ENCODE measurements around the gene RHOC.

The RHOC gene

DNA sequence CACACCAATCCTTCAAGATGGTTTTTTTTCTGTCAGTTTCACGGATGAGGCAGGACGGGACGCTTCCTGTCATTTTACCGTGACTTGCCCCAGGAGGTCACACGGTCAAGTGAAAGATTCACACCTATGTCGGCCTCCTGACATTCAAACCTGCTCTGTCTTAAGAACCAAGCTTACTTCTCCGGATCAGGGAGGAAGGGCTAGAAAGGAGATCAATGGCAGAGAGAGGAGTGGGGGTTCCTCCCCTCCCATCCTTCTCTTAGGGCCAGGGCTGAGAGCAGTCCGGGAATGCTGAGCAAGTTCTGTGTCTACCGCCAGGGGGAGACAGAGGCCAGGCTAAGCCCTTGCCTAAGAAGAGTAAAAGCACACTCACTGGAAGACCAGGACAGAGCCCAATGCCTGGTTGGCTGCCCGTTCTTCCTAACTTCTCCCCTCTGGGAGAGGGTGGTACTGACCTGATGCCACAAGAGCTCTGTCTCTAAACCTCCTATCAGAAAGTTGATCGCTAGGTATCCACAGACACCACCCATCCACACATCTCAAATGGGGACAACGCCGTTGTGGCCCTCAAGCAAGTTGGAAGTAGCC, 9.3 kb upstream of the RHOC start:
- DNase-seq, result peak; percentile 84 to 87

DNA sequence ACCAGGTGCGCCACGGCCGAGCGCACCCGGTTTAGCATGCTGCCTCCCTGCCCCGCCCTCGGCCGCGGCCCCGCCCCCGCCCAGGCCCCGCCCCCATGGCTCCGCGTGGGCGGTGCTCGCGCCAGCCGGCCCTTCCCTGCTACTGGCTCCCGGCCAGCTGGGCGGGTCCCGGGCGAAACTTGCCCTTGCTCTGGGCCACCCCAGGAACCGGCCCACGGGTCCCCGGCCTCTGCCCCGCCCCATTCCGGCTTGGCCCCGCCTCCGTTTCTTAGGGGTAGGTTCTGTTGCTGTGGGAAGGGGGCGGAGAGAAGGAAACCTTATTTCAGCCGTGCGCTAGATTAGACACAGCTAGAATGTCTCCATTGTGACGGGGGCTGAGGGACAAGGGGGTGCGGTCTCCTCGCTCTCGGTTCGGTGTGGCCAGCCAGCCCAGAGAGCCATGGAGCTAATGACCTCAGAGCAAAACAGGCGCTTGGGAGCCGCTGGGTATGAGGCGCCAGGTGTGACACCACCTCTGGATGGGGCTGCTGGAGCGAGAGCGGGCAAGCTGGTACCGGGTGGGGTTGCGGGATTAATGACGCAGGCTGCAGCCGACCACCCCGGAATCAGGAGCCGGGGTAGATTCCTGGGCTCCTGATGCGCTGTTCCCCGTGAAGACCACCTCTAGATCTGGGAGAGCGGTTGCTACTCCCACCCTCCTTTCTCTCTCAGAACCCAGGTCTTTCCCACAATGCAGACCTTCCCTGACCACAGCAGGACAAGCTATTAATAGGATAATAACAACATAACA, 8.5 kb upstream of the RHOC start, which contains the start of gene PPM1J:
Gene PPM1J (minus strand): TSS at position 69 of the 790 bp plus-strand sequence. CDS start 31 bp downstream, at position 38.
- peak; percentile 95 to 98 for DNase-seq

DNA sequence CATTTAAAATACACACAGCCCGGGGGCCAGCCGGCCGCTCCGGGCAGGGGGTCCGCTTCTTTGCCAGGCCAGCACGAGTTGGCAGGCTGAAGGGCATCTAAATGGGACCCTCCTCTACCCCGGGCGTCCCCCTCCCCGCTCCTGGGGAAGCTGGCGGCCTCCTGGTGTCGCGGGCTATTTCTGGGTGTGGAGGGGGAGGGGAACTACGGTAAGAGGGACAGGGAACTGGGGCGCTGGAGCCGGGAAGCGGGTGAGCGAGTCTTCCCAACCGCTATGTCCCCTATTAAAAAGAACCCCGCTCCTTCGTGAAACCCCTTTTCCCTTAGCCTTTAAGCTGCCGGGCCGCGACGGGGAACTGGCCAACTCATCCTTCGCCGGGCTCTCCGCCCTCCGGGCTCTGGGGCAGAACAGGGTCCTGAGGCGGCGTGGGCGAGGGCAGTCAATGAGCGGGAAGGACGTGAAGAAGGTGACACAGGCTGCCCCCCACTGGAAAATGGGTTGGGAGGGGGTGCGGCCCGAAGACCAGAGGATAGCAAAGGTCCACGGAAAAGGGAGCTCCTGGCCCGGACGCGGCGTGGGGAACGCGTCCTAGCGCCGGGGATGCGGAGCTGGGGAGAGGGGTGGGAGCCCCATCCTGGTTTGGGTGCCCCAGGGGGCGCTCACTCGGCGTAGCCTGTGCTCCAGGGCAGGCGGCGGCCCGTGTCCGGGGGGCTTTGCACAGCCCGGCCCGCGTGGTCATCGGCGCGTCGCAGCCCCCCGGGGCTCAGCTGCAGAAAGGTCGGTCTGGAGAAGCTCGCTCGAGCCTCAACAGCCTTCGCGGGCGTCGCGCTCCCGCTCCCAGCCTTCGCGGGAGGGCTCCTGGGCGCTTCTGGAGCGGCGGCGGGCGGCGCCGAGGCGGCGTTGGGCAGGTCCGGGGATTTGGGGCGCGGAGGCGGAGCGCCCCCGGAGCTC, 7.7 kb upstream of the RHOC start:
- peak in 1 of 2 donors; percentile 27 for DNase-seq

DNA sequence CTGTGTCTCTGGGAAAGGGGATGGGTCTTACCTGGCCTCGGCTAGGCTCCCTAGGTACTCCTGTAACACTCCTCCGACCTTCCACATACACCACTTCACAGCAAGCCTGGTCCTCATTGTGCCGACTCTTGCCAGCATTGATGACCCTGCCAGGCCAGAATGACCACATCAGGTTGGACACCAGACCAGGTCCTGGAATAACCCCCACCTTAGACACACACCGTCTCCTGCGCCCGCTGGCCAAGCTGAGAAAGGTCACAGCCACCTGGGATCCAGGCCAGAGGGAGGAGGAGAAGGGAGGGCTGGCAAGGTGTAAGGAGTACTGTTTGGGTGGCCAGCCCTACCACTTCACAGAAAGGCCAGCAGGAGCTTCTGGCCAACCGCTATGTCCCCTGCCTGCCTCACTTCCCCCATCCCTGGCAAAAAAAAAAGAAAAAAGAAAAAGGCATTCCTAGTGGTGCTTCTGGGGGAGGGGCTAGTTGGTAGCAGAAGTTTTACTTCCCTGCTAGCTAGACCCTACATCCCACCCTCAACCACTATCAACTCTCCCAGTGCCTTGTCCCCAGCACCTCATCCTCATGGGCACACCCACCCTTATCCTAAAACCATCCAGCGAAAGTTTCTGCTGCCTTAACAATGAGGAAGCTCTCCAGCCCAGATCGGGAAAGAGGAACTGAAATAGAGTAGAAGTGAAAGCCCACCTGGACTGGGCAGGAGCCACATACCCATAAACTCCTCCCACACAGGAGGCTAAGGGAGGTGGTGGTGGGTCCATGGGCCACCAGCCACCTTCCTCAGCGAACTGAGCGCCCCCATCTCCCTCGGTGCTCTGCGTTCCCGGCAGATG, 6.8 kb upstream of the RHOC start:
- DNase-seq, result no peak

DNA sequence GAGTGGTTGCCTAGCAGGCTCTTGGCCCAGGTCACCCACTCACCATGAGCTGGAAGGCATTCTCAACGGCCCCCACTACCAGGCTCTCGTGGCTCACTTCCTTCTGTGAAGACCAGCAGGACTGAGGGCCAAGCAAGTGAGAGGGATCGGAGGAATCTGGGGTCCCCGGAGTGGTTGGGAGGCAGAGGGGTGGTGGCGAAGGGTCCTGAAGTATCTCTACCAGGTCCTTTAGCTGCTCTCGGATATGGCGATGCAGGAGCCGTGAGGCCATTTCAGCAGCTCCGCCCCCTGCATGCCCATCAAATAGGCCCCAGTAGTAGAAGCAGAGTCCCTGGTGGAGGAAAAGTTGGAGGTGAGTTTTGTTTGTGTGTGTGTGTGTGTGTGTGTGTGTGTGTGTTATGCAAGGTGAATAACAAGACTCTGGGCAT, 5.8 kb upstream of the RHOC start:
- no peak for DNase-seq

DNA sequence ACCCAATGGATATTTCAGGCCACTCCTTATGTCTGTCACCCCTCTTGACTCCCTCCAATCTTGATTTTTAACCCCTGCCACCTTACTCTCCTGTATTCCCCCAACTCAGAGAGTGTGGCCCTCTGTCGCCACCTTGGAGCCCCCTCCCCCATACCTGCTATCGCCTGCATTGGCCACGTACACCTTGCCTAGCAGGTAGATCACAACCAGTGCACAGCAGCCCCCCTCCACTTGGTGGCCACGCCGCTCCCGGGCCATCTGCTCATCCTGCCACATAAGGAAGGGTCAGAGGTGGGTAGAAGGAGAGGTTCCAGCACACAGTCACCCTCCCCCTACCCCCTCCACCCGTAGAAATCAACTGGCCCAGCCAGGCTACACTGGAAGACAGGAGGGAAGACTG, 5.3 kb upstream of the RHOC start:
- no peak for DNase-seq

DNA sequence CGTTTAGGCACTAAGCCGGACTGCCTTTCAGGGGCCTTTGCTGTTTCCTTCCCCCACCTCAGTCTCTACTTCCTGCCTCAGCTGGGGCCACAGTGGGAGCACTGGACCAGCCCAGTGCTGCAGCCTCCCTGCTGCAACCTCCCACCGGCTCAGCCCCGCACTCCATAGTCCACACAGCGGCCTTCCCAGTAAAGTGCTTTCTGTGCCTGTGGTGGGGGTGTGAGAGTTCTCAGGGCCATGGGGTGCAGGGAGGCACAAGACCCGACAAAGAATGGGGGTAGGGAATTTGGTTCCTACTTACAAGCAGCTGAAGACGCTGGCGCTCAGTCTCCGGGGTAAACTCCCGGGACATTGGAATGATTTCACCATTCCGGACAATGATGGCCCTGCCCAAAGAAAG, 4.7 kb upstream of the RHOC start:
- no peak for DNase-seq

DNA sequence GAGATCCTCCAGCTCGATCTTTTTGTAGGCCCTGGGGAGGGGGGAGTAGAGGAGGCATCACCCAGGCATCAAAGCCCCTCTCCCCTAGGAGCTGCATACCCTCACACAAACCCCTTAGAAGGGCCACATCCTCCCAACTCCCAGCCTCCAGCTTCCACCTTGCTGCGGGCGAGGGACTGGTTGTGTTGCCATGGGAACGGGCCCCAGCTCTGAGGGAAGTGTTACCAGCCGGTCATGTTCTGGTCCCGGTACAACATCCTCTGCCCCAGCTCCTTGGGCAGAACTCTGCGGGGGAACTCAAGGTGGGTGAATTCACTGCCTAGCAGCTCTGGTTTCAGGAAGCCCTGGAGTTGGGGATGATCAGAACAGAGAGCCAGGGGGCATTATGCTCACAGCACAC, 4.1 kb upstream of the RHOC start:
- DNase-seq, result no peak

DNA sequence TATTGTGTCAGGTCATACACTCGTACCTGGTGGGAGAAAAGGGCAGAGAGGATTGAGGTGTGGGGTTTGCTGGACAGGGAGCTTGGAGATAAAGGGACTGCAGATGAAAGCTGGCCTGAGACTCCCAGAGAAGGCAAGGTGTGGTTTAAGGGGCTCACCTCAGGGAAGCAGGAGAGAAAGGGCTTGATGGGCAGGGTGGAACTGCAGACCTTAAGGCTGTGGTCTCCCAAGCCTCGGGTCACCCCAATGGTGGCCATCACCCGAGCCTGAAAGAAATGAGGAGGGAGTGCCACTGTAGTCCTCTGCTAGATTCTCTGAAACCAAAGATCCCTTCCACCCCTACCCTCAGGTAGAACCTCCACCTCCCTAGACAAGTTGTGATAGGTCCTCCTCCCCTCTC, 3.7 kb upstream of the RHOC start:
- DNase-seq, result no peak

DNA sequence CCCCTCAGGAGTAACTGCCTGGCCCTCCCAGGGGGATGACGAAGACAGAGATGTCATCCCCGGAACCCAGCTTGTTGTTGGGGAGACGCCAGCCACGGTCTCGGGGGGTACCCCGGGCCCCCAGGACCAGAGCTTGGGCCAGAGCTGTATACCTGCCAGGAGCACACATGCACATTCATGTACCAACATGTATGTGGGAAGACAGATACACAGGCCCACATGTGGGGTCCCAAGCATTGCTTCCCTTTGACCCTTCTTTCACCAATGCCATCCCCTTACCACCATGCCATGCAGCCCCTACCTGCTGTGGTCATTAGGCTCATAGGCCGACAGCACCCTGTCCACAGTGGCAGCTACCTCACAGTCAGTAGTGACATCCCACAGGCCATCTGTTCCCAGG, 3.2 kb upstream of the RHOC start:
- DNase-seq, result no peak

DNA sequence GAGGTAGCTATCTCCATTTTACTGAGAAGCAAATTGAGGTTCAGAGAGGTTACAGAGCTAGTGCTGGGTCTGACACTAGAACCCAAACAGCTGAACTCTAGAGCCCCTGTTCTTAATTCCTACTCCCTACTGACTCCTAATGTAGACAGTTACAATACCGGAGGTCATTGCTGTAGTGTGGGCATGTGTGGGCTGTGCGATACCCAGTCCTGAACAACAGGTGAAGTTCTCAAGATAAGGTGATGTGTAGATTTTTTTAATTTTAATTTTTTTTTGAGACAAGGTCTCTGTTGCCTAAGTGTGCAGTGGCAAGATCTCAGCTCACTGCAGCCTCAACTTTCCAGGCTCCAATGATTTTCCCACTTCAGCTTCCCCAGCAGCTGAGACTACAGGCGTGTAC, 1.6 kb upstream of the RHOC start:
- DNase-seq, result no peak

DNA sequence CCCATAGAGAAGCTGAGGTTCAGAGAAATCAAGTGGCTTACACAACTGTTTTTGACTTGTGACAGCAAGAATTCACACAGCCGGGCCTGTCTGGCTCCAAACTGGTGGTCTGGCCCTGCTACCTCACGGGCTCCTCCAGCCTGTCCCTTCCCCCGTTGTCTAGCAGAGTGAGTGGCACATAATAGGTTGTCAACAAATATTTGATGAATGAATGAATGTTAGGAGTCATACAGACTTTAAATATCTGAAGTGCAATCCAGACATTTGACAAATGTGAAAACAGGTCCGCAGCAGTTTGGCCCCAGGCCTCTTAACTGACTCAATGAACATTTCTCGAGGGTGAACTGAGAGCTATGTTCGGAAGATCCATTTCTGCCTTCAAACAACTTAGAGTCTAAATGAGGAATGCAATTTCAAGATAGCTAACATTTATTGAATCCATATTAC, 1.1 kb upstream of the RHOC start:
- no peak for DNase-seq

DNA sequence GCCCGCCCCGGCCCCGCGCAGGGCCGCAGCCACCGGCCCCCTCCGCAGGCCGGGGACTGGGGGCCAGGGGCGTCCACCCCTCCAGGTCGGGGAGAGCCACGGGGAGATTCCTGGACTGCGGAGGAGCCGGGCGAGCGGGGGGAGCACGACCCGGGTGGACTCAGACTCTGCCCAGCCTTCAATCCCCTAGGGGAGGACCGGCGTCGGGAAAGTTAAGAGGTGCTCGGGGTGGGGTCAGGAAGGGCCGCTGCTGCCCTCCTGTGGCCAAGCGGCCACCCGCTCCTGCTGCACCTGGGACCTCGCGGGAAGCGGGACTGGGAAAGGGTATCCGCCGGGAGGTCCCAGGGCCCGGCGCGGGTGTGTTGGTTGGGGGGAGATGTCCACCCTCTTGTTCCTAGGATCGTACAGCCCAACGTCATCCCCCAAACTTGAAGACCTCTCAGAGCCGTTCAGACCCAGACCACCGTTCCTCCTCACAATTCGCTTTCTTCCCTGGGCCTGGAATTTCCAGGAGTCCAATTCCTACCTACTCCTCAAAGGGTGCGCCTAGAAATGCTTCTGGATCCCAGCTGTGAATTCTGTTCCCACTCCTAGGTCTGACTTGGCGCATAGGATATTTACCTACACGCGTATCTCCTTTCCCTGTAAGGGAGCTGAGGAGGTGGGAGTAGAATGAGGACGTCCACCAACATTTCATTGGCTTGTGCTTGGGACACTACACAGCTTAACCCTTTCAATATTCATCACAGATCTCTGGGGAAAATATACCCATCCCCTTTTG, 484 bp upstream of the RHOC start:
- peak; percentile 74 to 75 for DNase-seq

DNA sequence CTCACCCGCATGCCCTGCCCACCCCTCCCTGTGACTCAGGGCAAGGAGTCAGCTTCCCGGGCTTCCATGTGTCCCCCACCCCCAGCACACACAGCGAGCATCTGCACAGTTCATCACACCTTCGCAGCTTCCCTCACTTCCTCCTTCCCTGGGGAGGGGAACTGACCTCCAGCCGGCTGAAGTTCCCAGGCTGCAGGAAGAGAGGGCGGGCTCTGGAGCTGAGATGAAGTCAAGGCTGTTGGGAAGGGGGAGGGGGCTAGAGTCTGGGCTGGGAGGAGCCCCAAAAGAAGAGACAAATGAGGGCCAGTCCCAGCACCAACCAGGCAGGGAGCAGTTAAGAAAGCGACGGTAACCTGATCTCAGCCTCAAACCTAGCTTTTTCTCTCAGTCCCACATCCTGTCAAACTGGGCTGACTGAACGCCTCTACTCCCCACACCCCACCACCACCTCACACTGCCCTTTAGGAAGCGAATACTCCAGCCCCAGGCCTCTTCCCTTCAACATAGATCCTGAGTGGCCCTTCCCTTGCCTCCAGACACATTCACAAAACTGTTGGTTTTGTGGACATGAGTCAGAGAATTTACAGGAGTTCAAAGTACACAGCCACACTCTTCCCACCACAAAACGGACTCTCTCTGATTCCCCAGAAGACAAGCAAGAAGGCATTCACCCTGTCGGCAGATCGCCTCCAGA, 1.8 kb downstream of the RHOC start:
- DNase-seq, result peak; percentile 45 to 54

DNA sequence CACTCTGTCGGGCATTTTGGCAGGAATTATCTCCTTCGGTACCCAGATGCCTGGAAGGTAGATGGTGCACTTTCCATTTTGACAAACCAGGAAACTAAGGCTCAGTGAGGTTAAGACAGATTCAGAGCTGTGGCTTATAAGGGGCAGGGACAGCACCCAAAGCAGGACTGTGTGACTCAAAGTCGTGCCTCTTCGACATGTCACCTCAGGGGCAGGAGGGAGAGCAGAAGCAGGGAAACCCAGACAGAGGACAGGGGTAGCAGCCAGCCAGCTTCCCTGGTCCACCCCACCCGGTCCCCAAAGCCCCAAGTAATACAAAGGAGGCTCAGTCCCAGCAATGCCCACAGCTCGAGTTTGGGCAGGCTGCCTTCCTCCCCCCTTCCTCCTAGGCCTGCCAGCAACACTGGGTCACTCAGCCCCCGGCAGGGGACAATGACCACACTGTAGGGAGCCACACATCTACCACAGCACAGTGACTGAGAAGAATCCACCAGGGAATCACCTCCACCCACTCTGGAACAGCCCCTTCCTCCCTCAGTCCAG, 2.5 kb downstream of the RHOC start:
- peak in 1 of 2 donors; percentile 23 for DNase-seq

DNA sequence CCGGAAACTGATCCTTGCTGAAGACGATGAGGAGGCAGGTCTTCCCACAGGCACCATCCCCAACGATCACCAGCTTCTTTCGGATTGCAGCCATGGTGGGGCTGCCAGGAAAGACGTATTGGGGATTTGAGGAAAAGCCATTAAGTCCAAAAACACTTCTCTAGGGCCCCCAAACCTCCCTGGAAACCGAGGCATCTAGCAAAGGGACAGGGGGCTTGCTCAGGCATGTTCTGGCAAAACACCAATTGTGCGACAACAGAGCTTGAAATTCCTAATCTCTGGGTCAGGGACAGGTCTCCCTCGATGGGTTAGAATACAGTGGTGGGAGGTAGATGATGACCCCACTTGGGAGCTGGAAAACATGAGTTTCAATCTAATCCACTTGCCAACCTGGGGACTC, 3.2 kb downstream of the RHOC start:
- DNase-seq, result no peak

DNA sequence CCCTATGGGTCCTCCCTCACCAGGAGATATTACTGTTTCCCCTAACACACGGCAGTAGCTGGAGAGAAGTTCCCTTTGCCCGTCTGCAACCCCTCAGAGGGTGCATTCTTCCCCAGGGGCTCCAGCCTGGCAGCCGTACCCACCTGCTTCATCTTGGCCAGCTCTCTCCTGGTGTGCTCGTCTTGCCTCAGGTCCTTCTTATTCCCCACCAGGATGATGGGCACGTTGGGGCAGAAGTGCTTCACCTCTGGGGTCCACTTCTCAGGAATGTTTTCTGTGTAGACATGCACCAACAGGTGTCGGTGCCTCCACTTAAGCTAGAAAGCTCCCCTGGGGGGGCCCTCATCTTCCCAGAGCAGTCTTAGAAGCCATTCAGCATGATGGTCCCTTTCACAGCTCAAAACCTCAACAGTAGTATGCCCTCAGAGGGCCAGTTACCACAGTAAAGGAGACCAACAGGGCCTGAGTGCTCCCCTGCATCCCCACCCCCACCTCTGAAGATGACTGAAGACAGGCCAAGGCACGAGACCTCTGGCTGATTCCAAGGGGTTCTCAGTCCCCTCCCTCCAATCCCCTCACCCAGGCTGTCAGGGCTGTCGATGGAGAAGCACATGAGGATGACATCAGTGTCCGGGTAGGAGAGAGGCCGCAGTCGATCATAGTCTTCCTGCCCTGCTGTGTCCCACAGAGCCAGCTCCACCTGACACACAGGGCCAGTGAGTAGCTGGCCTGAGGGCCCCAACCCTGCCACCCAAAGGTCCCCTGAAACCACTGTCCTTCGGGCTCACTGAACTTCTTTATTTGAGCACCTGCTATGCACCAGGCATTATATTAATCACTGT, 4.3 kb downstream of the RHOC start:
- no peak for DNase-seq

DNA sequence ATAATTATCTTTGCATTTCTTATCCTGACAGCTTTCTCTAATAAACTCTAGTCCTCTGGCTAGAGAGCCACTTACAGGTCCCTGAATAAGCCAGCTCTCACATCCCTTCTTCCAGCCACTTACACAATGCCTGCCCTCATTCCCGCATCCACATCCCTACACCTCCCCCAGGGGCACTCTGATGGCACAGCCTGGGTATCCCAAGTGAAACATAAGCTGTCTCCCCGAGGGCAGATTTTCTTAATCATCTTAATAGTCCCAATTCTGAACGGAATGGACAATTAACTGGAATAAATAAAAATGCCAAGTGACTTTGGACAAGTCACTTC, 4.9 kb downstream of the RHOC start:
- no peak for DNase-seq

DNA sequence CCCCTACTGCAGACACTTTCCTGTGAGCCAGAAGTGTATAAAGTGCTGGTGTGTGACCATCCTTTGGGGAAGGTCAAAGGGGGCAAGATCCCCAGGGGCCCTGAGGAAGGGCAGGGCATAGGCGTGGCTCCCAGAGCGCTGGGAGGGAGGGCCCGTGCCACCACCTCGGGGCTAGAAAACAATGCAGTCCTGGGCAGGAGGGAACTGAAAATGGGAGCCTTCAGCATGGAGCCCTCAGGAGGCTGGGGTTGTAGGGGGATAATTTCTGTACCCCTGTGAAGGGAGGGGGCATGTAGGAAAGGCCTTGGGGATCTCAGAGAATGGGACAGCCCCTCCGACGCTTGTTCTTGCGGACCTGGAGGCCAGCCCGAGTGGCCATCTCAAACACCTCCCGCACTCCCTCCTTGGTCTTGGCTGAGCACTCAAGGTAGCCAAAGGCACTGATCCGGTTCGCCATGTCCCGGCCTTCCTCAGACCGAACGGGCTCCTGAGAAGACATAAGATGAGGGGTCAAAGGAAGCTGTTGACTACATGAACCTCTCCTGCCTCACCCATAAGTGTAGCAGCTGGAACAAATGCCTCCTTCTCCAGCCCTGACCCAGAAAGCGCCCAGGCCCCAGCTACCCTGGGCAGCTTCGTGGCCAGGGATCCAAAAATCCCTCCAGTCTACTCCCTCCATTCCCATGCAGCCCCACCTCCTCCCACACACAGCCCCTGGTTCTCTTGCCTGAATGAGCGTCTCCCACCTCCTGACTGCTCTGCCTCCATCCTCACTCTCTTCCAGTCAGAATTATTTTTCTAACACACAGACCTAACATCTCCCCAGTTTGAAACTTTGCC, 5.5 kb downstream of the RHOC start:
- no peak for DNase-seq

All from stimulated activated CD4-positive, alpha-beta T cell treated with anti-CD3 and anti-CD28 coated beads, Interleukin-2, amount 100 ng/mL, for 24 hours (primary cell).